Motor neuron (in vitro differentiated cells): ENCODE data around the gene CALML3. TPM values are rescaled to one million over a fixed set of nuclear protein-coding genes. Genes with fewer than 3 reads are reported as not detected.

Experiments
- ATAC-seq, 8 experiments: fragments of 200-7000 bp; cut with Tn5 transposase; replicated peaks in 6 of 8; 2 replicates each; pipeline ENCODE4 v1.8.0; 2021; ENCODE audit warnings: mild to moderate bottlenecking in 8 of 8, moderate library complexity in 8 of 8
- H3K27ac ChIP-seq, 2 donors: fragments of 250-450 bp; sonication (Bioruptor Pico); 2 replicates each; pipeline ENCODE4 v1.9.0; 2021; ENCODE audit warnings: antibody characterized with exemption in 2 of 2, mild to moderate bottlenecking in 2 of 2, moderate library complexity in 1 of 2
- H3K4me1 ChIP-seq, 2 donors: fragments of 250-450 bp; sonication (Bioruptor Pico); replicated peaks in 1 of 2; 2 replicates each; pipeline ENCODE4 v1.6.1; 2021; ENCODE audit warnings: antibody characterized with exemption in 2 of 2, mild to moderate bottlenecking in 2 of 2, moderate library complexity in 1 of 2
- H3K4me3 ChIP-seq, 5 donors: fragments of 250-450 bp; sonication (Bioruptor Pico); 2 replicates each; pipeline ENCODE4 v1.9.0; 2021; ENCODE audit warnings: antibody characterized with exemption in 5 of 5, mild to moderate bottlenecking in 5 of 5, moderate library complexity in 4 of 5
- WGBS, 10 experiments: fragments of 450-650 bp; shearing (Covaris generic); methylation state at CpG; one replicate each; pipeline ENCODE4 v1.0.0; 2022; 5-methylcytosine and 5-hydroxymethylcytosine counted together
- in situ Hi-C, 9 experiments: fragments of 400-800 bp; cut with MboI; loops; one replicate each; pipeline ENCODE4 v1.15.0; 2021; ENCODE audit warnings: low sequenced_read_pairs in 9 of 9, low pct_unique_long_range_greater_than_20kb in 2 of 9; ENCODE audit not compliant: unreplicated experiment in 9 of 9
- total RNA-seq, 8 experiments: library from RNA; unstranded; fragments of 300-600 nt; gene quantifications; 2 replicates each; pipeline versions ENCODE4 v1.2.3 to v1.2.4, GENCODE V29; 2022

Gene CALML3
- total RNA-seq, 8 experiments from 2014 or later = 0.05 to 1.00 (median 0.18) TPM; not detected in 1

DNA sequence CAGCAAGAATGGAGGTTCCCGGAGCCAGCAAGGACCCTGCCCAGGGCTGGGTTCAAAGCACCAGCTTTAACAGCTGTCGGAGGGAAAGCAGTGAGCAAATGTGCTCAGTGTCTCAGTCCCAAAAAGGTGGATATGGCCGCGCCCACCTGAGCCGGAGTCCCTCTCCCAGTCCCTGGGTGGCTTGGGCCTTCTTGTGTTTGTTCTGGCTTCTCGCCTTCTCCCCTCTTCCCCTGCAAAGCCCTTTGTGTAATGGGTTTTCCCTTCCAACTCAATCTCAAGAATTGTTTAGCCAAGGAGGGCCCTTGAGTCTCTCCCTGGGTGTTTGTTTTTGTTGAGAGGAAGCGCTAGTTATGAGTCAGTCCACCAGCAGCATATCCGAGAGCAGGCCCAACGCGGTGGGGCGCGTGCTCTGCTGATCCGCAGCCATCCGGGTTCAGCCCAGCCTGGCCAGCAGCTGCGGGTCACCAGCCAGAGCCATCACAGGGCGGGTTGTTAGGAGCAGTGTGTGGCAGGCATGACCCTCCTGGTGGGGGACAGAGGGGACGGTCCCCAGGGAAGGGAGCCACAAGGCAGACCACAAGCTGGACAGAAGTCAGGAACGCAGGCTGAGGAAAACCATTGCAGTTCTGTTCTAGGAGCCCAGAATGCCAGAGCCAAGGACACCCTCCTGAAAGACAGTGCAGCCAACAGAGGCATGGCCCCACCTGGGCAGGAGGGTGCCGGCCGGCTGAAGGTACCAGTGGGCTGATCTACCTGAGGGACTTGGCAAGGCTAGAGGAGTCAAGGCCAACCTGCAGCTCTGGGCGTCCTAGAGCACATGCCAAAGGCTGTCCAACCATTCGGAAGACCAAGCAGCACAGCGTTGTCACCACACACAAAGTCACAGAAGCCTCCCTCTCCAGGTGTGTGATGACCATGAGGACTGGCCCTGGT is 21.3 kb downstream of the CALML3 start:
- Histone ChIP-seq H3K27ac (no peak overlapping the region), H3K4me3 (no peak overlapping the region), H3K4me1 (peaks cover 0 to 10% of the 10 kb centered on the region in 2 donors)
- 67 to 100% (median 87%) methylated on average over 1 to 13 of the region's 23 CpGs; no CpG with 5 or more reads in 3 of the 10 experiments for WGBS, 10 experiments
- peak in 1 of 8 experiments; percentile 9 for ATAC-seq
- in situ Hi-C loops = no loop called here

- H3K4me1 ChIP-seq = peaks cover 0 to 14% of the 10 kb centered on the region in 2 donors
- no peak overlapping the region for H3K4me3 ChIP-seq
- H3K27ac ChIP-seq = no peak overlapping the region
- no peak for ATAC-seq
- in situ Hi-C loops = no loop called here
- WGBS, 10 experiments = 67 to 100% (median 80%) methylated on average over 1 to 5 of the region's 7 CpGs; no CpG with 5 or more reads in 1 of the 10 experiments
These were observed 22.3 kb downstream of the CALML3 start for GRCh38 chr10:5546891-5547680.

- WGBS, 10 experiments = 67 to 92% (median 79%) methylated on average over 1 to 2 of the region's 4 CpGs; no CpG with 5 or more reads in 6 of the 10 experiments
- H3K27ac ChIP-seq = no peak overlapping the region
- in situ Hi-C loops = no loop called here
- peaks cover 0 to 14% of the 10 kb centered on the region in 2 donors for H3K4me1 ChIP-seq
- no peak overlapping the region for H3K4me3 ChIP-seq
- no peak for ATAC-seq
These were observed 22.8 kb downstream of the CALML3 start for GRCh38 chr10:5547681-5547930.

DNA sequence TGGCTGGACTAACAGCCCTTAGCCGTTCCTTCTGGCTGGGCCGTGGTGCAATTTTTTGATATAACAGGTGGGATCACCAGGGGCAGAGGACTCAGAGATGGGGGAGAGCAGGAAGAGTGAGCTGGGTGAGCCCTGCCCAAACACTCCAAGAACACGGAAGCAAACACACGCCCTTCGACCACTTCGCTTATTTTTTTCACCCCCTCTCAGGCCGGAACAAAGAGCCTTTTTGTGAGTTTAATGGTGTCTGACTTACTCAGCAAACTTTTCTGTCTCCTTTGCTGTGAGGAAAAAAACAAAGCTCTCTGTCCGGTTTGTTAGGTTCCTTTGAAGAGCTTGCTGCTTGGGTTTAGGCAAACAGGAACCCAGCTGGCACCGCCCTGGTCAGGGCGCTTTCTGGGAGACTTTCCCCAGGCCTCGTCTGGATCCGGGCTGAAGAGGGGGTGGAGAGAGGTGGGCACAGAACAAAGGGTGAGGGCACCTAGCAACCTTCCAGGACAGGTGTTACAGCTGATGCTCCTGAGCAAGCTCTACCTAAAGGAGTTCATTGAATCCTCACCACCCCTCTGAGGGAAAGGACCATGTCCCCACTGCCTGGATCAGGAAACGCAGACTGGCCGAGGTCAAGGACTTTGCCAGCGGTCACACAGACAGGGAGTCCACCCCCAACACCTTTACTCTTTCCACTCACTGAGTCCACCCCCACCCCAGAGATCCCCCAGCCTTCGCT is 23.3 kb downstream of the CALML3 start:
- in situ Hi-C loops = no loop called here
- 15 to 59% (median 43%) methylated on average over 1 to 11 of the region's 16 CpGs; no CpG with 5 or more reads in 2 of the 10 experiments for WGBS, 10 experiments
- Histone ChIP-seq H3K27ac (no peak overlapping the region), H3K4me1 (peaks cover 0 to 14% of the 10 kb centered on the region in 2 donors), H3K4me3 (no peak overlapping the region)
- peak in 6 of 8 experiments; percentile 5 to 54 (median 20) for ATAC-seq

- WGBS, 10 experiments = 79 to 95% (median 88%) methylated on average over 1 to 16 of the region's 16 CpGs; no CpG with 5 or more reads in 1 of the 10 experiments
- peaks cover 0 to 14% of the 10 kb centered on the region in 2 donors for H3K4me1 ChIP-seq
- no peak overlapping the region for H3K4me3 ChIP-seq
- H3K27ac ChIP-seq = no peak overlapping the region
- ATAC-seq = no peak
- in situ Hi-C loops = no loop called here
These were observed 24.9 kb downstream of the CALML3 start for GRCh38 chr10:5549462-5550249.

GRCh38 chr10:5550250-5550545 is 25.4 kb downstream of the CALML3 start:
- peaks cover 0 to 14% of the 10 kb centered on the region in 2 donors for H3K4me1 ChIP-seq
- H3K4me3 ChIP-seq = no peak overlapping the region
- in situ Hi-C loops = no loop called here
- no peak for ATAC-seq
- WGBS, 10 experiments = 20 to 67% (median 60%) methylated on average over 1 of the region's 1 CpG; no CpG with 5 or more reads in 7 of the 10 experiments
- no peak overlapping the region for H3K27ac ChIP-seq

- Histone ChIP-seq H3K27ac (no peak overlapping the region), H3K4me1 (peaks cover 0 to 14% of the 10 kb centered on the region in 2 donors), H3K4me3 (no peak overlapping the region)
- in situ Hi-C loops = no loop called here
- ATAC-seq = peak in 5 of 8 experiments; percentile 38 to 69 (median 59)
- 74 to 100% (median 86%) methylated on average over 1 to 8 of the region's 17 CpGs; no CpG with 5 or more reads in 3 of the 10 experiments for WGBS, 10 experiments
These were observed 26.1 kb downstream of the CALML3 start for GRCh38 chr10:5550621-5551530.

DNA sequence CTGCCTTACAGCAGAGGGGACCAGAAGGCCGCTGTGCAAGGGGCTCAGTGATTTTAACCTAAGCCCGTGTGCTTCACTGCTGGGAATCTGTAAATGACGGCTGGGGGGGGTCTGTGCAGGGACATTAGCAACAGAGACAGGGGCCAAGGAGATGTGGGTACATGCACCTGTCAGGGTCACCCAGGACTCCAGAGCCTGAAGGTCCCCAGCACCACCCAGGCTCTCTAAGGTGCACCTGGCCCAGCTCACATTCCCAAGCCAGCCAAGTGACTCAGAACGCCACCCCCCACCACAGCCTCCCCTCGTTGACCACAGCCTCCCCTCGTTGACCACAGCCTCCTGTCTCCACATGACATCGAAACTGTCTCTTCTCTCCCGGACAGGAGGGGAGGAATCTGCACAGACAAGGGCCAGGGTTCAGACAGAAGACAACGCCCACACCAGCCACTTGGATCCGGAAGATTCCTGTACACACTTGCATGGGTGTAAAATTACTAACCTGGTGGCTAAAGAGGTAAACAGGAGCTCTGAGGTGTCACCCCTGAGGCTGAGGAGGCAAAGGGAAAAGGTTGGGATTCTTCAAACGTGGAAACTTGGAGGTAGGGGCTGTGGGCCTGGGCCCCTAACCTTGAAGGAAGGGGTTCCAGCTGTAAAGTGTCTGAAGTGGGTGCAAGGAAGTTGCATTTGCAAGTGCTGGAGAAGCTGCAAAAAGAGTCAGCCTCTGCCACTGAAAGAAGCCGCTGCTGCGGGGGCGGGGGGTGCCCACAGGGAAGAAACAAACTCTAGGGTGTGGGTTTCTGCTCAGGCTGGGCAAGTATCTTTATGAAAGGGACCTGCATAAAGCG is 27.0 kb downstream of the CALML3 start:
- in situ Hi-C loops = no loop called here
- no peak for ATAC-seq
- 70 to 100% (median 89%) methylated on average over 1 to 5 of the region's 15 CpGs; no CpG with 5 or more reads in 2 of the 10 experiments for WGBS, 10 experiments
- H3K4me3 ChIP-seq = no peak overlapping the region
- no peak overlapping the region for H3K27ac ChIP-seq
- H3K4me1 ChIP-seq = peaks cover 0 to 14% of the 10 kb centered on the region in 2 donors

DNA sequence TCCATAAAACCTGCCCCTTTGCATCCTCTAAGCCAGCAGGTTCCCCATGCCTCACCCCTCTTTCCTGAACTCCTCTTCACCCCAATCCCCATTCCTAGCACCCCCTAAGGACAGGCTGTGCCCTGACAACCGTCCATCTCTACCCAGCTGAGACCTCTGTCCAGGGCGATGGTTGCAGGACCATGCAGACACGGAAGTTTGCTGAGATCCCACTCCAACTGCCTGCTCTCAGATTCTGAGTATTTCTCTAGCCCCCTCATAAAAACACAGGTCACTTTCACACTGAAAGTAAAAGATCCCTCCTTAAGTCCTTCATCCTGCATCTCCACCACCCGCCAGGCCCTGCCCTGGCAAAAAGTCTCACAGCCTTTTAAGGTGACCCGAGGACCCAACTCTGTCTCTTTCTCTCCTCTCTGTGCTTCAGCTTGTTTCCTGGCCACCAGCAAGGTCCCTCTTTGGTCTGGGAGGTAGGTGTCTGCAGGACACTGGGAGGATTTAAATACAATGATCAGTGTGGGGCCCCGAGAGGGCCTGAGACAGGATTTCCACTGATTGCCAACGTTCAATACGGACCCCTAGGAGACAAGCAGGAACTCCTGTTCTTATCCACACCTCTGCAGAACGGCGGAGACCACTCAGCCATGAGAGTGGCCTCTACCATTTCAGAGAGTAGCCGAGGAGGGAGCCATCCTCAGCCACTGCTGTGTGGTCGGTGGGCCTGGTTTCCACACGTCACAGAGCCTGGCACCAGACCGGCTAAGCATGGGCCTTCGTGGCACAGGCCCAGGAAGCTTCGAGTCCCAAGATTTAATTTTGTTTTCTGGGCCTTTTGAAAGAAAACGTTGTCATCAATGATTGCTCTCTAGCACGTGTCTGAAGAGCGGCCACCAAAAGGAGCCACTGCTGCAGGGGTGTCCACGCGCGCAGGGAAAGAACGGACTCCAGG is 27.9 kb downstream of the CALML3 start:
- Histone ChIP-seq H3K4me3 (no peak overlapping the region), H3K27ac (no peak overlapping the region), H3K4me1 (peaks cover 0 to 13% of the 10 kb centered on the region in 2 donors)
- no peak for ATAC-seq
- in situ Hi-C loops = no loop called here
- 69 to 100% (median 91%) methylated on average over 1 to 13 of the region's 23 CpGs; no CpG with 5 or more reads in 2 of the 10 experiments for WGBS, 10 experiments
